Uterus (tissue), 2 donors: ENCODE data around the gene SUPT3H.

Source experiments
- CTCF ChIP-seq, 4 experiments: fragments of 200-600 bp in 2 of 4; fragments of 450-650 bp in 2 of 4; sonication (generic) in 2 of 4; IDR thresholded peaks; one replicate each; pipeline ENCODE4 v1.5.1; 2016 to 2019; ENCODE audit warnings: antibody characterized with exemption in 4 of 4, mild to moderate bottlenecking in 2 of 4, moderate library complexity in 1 of 4
- POLR2A ChIP-seq, 2 donors: fragments of 450-650 bp; IDR thresholded peaks; one replicate each; pipeline ENCODE4 v1.6.1; 2016; ENCODE audit warnings: antibody characterized with exemption in 2 of 2, mild to moderate bottlenecking in 1 of 2, moderate library complexity in 1 of 2

DNA sequence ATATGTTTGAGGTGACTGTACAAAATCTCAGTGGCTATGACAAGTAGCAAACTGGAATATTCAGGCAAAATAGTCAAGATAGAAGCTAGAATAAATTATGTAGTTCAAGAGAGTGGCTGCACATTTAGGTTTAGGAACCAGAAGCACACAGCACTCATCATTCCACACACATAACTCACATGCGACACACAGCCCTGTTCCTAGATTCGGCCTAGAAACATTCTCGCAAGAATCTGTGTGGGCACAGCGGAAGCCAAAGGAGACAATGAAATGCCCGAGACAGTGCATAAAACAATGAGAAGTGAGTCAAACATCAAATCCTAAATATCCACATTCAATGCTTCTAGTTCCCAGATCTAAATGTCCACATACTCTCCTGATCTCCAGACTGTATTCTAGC lies 9.5 kb upstream of the SUPT3H start:
- TF ChIP-seq POLR2A (IDR thresholded peaks at IDR 0.05) (no peak), CTCF (IDR thresholded peaks at IDR 0.05) (no peak)
